HG02840 (cell line): ENCODE measurements around the gene MOB2.

Source experiments
- ATAC-seq: cut with Tn5 transposase; IDR thresholded peaks from one replicate; pipeline ENCODE4 v1.9.1; 2021; ENCODE audit warnings: mild to moderate bottlenecking, moderate library complexity, moderate number of reproducible peaks; ENCODE audit not compliant: unreplicated experiment, low FRiP score

The MOB2 gene

GRCh38 chr11:1476940-1477736 is 9.4 kb downstream of the MOB2 start:
- no peak for ATAC-seq

DNA sequence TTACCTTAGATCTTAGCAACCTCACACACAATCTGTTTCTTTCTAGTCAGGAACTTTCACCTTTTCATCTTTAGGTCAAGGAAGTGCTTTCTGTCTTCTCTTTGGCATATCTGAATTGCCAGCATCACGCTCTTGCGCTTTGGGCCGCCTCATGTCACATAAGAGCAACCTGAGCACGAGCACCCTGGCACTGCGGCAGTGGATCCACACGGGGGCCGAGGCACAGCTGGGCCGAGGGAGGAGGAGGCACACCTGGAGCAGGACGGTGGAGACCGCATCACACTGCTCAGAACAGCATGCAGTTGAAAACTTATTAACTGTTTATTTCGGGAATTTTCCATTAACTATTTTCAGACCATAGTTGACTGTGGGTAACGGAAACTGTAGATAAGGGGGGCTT is 10.7 kb downstream of the MOB2 start:
- ATAC-seq: no peak

GRCh38 chr11:1473786-1474185 is 12.8 kb downstream of the MOB2 start:
- no peak for ATAC-seq

DNA sequence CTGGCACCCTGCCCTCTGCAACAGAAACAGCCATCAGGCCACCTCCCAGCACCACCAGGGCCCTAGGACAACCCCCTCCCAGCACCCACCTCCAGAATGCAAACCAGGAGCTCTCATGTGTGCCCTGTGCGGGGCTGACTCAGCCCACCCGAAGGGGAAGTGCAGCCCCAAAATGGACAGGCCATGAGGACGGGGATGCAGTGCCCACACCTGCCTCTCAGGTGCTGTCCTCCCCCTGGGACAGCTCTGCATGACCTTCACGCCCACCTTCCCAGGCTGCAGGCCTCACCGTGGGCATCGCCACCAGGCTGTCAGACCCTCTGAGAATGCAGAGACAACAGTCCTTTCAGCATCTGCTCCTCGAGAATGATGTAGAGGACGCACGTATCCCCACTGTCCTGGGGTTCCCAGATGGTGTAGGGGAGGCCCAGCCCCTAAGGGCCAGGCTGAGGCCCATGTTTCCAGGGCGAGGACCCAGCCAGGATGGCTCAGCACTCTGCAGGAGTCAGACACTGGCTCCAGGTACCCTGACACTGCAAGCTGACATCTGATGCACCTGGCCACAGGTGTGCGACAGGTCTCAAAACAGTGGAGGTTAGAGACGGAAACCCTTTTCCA is 13.5 kb downstream of the MOB2 start:
- ATAC-seq: no peak

GRCh38 chr11:1472180-1473005 is 14.2 kb downstream of the MOB2 start:
- ATAC-seq: no peak

DNA sequence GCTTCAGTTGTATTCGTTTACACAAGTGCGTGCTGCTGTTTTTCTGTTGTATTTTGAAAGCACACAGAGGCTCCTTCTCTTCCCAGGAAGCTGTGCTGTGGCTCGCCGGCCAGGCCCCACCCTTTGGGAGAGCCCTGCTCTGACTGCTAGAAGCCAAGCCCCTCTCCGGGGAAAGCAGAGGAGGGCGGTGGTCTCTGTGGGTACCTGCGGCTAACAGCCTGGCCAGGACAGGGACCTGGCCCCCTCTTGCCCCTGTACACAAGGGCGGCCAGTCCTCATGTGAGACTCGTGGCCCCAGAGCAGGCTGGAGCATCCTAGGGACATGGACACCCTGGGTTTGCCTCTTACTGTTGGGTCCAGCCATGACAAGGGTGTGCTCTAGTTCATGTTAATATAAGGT is 14.8 kb downstream of the MOB2 start:
- no peak for ATAC-seq

DNA sequence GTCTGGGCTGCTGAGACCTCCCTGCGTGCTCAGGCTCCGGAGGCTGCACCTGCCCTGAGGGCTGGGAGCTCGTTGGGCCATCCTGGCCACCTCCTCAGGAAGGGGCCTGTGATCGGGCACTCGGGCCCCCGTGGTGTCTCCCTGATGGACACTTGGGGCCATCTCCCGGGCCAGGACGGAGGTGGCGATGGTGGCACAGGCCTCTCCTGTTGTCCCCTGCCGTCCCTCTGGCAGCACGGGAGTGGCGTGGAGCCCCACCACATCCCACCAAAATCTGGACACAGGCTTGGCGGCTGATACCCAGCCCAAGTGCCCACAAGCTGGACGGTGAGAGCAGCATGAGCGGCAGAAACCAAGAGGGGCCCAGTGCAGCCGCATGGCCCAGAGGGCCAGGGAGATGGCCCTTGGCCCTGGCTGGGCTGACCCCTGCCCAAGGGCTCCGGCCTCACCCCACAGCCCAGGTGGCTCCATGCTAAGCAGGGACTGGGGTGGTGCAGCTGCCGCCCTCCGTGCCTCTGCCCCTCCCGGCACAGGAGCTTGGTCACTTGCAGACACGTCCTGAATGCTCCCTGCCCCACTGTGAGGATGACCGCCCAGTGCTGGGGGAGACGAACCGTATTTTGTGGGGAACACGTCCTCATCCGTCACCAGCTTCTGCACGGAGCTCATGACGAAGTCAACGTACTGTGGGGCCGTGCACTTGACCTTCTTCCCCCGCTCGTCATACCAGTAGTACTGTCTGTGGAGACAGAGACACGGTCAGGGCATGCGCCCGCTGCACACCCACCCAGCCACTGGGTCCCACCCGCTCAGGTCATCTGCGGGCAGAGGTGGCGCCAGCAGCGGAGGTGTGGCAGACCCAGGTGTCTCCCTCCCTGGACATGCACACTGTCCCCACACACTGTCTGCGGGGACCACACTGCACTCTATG is 15.6 kb downstream of the MOB2 start:
- ATAC-seq: no peak

GRCh38 chr11:1469911-1470680 is 16.5 kb downstream of the MOB2 start:
- no peak for ATAC-seq

DNA sequence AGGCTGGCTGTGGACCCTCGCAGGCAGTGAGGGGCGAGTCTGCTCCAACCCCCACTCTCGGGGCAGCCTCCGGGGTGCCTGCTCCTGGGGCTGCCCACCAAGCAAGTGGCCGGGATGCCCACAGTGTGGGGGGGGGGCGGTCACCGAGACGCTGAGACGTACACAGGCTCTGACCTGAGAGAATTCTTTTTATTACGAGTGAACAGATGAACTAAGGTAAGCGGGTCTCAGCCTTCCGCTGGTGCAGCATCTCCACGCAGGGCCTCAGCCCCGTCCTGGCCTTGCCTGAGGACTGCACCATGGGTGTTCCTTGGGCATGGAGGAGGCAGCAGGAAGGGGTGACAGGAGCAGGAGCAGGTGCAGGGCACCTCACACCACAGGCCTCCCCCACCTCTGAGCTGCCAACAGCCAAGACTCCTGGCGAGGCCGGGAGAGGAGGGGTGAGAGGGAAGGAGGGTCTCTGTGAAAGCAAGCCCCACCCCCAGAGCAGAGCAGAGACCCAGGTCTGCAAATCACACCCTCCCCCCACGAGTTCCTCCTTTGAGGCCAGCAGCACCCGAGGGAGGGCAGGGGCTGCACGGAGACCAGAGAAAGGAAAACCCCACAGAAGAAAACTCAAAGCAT is 17.2 kb downstream of the MOB2 start:
- no peak for ATAC-seq

DNA sequence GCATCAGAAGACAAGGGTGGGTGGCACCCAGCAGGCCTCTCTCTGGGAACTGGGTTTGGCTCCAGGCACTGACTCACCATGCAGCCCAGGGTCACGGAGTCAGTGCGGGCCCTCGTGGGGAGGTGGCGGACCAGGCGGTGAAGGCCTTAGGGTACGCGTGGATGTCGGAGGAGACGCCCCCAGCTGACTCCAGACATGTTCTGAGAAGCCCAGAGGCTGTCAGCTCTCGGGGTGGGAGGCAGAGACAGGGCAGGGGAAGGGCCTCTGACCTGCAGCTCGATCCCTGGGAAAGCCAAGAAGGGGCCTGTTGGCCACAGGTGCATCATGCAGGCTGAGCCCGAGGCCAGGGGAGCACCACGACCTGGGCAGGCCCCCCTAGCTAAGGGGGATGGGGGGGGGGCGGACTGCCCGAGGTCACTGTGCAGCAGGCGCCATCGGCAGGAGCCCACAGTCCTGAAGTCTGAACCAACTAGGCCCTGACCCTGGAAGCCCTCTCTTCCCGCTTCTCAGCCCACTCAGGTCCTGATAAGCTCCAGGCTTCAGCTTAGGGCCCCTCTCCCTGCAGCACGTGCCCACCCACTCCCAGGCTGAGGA is 18.0 kb downstream of the MOB2 start:
- no peak for ATAC-seq

- ATAC-seq: no peak
Observed at GRCh38 chr11:1468002-1468401, 18.6 kb downstream of the MOB2 start.

- ATAC-seq: no peak
Observed at GRCh38 chr11:1467270-1467669, 19.3 kb downstream of the MOB2 start.

GRCh38 chr11:1466784-1467183 is 19.8 kb downstream of the MOB2 start:
- ATAC-seq: no peak

DNA sequence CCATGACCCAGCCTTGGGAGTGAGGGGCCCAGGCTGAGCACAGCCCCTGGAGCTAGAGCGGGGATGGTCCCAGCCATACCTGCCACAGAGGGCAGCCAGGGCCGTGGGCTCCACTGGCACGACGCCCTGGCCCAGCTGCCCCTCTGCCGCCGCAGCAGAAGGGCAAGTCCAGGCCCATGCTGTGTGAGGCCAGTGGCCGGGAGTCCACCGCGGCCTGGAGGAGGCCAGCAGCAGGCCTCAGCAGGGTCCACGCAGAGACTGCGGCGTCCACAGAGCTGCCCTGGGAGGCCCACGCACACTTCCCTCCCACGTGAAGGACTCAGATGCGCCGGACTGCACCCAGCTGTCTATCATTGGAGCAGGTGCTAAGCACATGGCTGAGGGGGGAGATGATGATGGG is 23.5 kb downstream of the MOB2 start:
- ATAC-seq: no peak

DNA sequence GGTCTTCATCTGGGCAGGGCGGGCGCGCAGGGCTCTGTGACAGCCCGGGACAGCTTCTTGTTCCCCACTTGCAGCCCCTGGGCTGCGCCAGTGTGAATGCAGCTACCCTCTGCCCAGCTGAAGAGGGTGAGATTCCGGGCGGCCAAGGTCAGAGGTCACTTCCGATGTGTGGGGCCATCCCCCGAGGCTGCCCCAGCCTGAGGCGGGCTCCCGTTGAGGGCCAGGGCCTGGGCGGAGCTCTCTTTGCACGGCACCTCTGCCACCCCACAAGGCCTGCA is 23.9 kb downstream of the MOB2 start:
- no peak for ATAC-seq

GRCh38 chr11:1461826-1462697 is 24.5 kb downstream of the MOB2 start:
- no peak for ATAC-seq

DNA sequence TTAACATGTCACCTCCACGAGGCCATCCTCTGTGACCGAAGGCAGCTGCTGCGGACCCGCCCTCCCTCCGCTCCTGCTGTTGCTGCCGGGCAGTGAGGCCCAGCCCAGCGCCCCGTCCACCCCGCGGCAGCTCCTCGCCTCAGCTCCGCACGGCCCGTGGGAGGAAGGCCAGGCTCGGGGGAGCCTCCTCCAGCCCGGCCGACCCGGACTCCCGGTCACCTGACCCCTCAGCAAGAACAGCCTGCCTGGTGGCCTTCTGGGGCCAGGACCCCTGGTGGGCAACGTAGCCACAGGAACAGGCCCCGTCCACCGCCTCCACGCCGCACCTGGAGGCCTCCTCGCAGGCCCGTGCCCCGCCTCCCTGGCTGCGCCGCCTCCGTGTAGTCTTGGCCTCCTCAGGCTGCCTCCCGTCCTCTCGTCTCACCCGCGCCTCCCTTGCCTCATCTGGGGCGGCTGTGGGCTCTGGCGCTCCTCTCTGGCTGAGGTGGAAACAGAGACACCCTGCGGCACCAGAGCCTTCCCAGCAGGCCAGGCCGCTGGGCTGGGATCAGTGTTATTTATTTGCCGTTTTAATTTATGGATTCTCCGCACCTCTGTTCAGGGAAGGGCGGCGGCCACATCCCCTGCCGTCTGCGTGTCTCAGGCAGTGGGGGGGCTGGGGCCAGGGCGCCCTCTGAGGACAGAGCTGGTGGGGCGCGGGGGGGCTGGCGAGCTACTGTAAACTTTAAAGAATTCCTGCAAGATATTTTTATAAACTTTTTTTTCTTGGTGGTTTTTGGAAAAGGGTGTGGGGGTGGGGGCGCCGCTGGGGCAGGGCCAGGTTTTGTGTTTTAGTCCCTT is 25.4 kb downstream of the MOB2 start:
- no peak for ATAC-seq
